HepG2 (cell line): Measurements from ENCODE around the gene PLCB1. TPM values are rescaled to one million over a fixed set of nuclear protein-coding genes. Genes with fewer than 3 reads are reported as not detected.

ENCODE experiments used
- ARID5B ChIP-seq: IDR thresholded peaks from 2 replicates; pipeline ENCODE4 v1.4.0; 2020; ENCODE audit warnings: mild to moderate bottlenecking, missing genetic modification reagents
- BRCA1 ChIP-seq: sonication (generic); formaldehyde crosslinking; IDR thresholded peaks from 2 replicates; pipeline ENCODE4 v1.4.0; 2020; ENCODE audit warnings: missing genetic modification reagents
- GFI1 ChIP-seq: sonication (generic); formaldehyde crosslinking; IDR thresholded peaks from 2 replicates; pipeline ENCODE4 v1.5.0; 2020; ENCODE audit warnings: missing genetic modification reagents, mild to moderate bottlenecking, borderline replicate concordance
- HDAC6 ChIP-seq: fragments of 200-600 bp; sonication (generic); IDR thresholded peaks from 2 replicates; pipeline ENCODE4 v1.7.0; 2017; ENCODE audit warnings: mild to moderate bottlenecking, antibody characterized with exemption, low read length, low read depth
- HNF4G ChIP-seq, 2 experiments: sonication (generic) in 1 of 2; formaldehyde crosslinking in 1 of 2; IDR thresholded peaks; 2 replicates each; pipeline versions ENCODE4 v1.4.0 to v1.6.1; 2011 to 2020; ENCODE audit warnings: borderline replicate concordance in 2 of 2, low read depth in 2 of 2, mild to moderate bottlenecking in 2 of 2, low read length in 1 of 2, missing genetic modification reagents in 1 of 2, moderate library complexity in 1 of 2
- MAFF ChIP-seq: IDR thresholded peaks from 2 replicates; pipeline ENCODE4 v1.6.1; 2011; ENCODE audit warnings: low read depth, low read length, improper control_type of control experiment
- MLX ChIP-seq: IDR thresholded peaks from 2 replicates; pipeline ENCODE4 v1.6.1; 2016
- MTERF4 ChIP-seq: sonication (generic); formaldehyde crosslinking; IDR thresholded peaks from 2 replicates; pipeline ENCODE4 v1.8.0; 2023; ENCODE audit warnings: mild to moderate bottlenecking, missing genetic modification reagents
- NCOR1 ChIP-seq: fragments of 200-600 bp; sonication (generic); IDR thresholded peaks from 2 replicates; pipeline ENCODE4 v1.7.0; 2017; ENCODE audit warnings: antibody characterized with exemption, low read length, borderline replicate concordance
- NFKB2 ChIP-seq: sonication (generic); formaldehyde crosslinking; IDR thresholded peaks from 2 replicates; pipeline ENCODE4 v1.4.0; 2020; ENCODE audit warnings: missing genetic modification reagents, borderline replicate concordance
- NR2F2 ChIP-seq: IDR thresholded peaks from 2 replicates; pipeline ENCODE4 v1.6.1; 2012; ENCODE audit warnings: low read depth, inconsistent platforms, borderline replicate concordance
- NR2F6 ChIP-seq, 2 experiments: IDR thresholded peaks; 2 replicates each; pipeline ENCODE4 v1.6.1; 2016; ENCODE audit warnings: antibody characterized with exemption in 1 of 2, mild to moderate bottlenecking in 1 of 2
- PHF20 ChIP-seq: sonication (generic); formaldehyde crosslinking; IDR thresholded peaks from 2 replicates; pipeline ENCODE4 v1.5.0; 2020; ENCODE audit warnings: mild to moderate bottlenecking, missing genetic modification reagents
- RAD21 ChIP-seq: fragments of 450-650 bp; formaldehyde crosslinking; IDR thresholded peaks from 2 replicates; pipeline ENCODE4 v1.5.0; 2020; ENCODE audit warnings: mild to moderate bottlenecking
- RARA ChIP-seq: IDR thresholded peaks from 2 replicates; pipeline ENCODE4 v1.6.1; 2016; ENCODE audit warnings: missing genetic modification reagents, missing compliant biosample characterization
- SUZ12 ChIP-seq: fragments of 150-350 bp; IDR thresholded peaks from 2 replicates; pipeline ENCODE4 v1.6.1; 2014; ENCODE audit warnings: low read depth, low read length
- ZFP36L1 ChIP-seq: sonication (generic); formaldehyde crosslinking; IDR thresholded peaks from 2 replicates; pipeline ENCODE4 v1.8.0; 2022; ENCODE audit warnings: mild to moderate bottlenecking, missing genetic modification reagents, moderate library complexity
- ZMYM4 ChIP-seq: sonication (generic); formaldehyde crosslinking; IDR thresholded peaks from 2 replicates; pipeline ENCODE4 v1.8.1; 2023; ENCODE audit warnings: mild to moderate bottlenecking, missing genetic modification reagents
- ZNF20 ChIP-seq: sonication (generic); formaldehyde crosslinking; IDR thresholded peaks from 2 replicates; pipeline ENCODE4 v1.4.0; 2020; ENCODE audit warnings: mild to moderate bottlenecking, moderate library complexity, missing genetic modification reagents
- ZNF331 ChIP-seq: sonication (generic); formaldehyde crosslinking; IDR thresholded peaks from 2 replicates; pipeline ENCODE4 v1.4.0; 2020; ENCODE audit warnings: missing genetic modification reagents
- ZNF512B ChIP-seq: sonication (generic); formaldehyde crosslinking; IDR thresholded peaks from 2 replicates; pipeline ENCODE4 v1.5.1; 2020; ENCODE audit warnings: missing genetic modification reagents, mild to moderate bottlenecking, borderline replicate concordance
- ZNF614 ChIP-seq: IDR thresholded peaks from 2 replicates; pipeline ENCODE4 v1.6.1; 2018; ENCODE audit warnings: missing biosample characterization, missing genetic modification reagents, inconsistent platforms, borderline replicate concordance
- ZNF761 ChIP-seq: sonication (generic); formaldehyde crosslinking; conservative IDR thresholded peaks from 2 replicates; pipeline ENCODE4 v1.4.0; 2020; ENCODE audit warnings: mild to moderate bottlenecking, missing genetic modification reagents
- polyA plus RNA-seq, 8 experiments: library from polyadenylated mRNA; depleted of rRNA in 3 of 8; stranded (reverse) in 7 of 8; unstranded in 1 of 8; fragments of >200 nt; fragmentation: Illumina TruSeq in 4 of 8; extraction: Trizol in 4 of 8; gene quantifications; 2 replicates each; pipeline versions ENCODE4 v1.2.1 to v1.2.3, GENCODE V29; 2011 to 2016; ENCODE audit warnings: low read depth in 4 of 8, missing spikeins in 1 of 8, mixed read lengths in 1 of 8; ENCODE audit not compliant: insufficient read depth in 1 of 8
- total RNA-seq, 5 experiments: library from RNA; depleted of rRNA; stranded (reverse); fragments of >200 nt; fragmentation: Illumina TruSeq; extraction: Trizol; gene quantifications; 2 replicates each; pipeline ENCODE4 v1.2.3, GENCODE V29; 2016; ENCODE audit warnings: low read depth in 1 of 5

Gene PLCB1
- total and polyA plus RNA-seq, 2 of the 13 experiments (the other 11 are each of a cell fraction or from before 2014, with no cell fraction given) = 42.4 to 55.9 TPM

GRCh38 chr20:8335059-8335458 is 203.0 kb downstream of the PLCB1 start (continued):
- TF ChIP-seq ZFP36L1 (CRISPR knock-in tag) (no peak), ZNF20 (no peak), MAFF (no peak), RARA (CRISPR knock-in tag) (peak; percentile 86), NR2F6 (IDR thresholded peaks at IDR 0.05) (peak; percentile 48; the same call in 1 of the 2 replicates), NR2F6 (CRISPR knock-in tag; IDR thresholded peaks at IDR 0.05) (peak; percentile 67; the same call in 1 of the 2 replicates), PHF20 (CRISPR knock-in tag) (no peak), ZNF761 (no peak), ZMYM4 (CRISPR knock-in tag) (peak; percentile 53), HDAC6 (no peak), NFKB2 (CRISPR knock-in tag) (no peak), SUZ12 (no peak), ZNF512B (CRISPR knock-in tag) (no peak), ZNF614 (CRISPR knock-in tag) (no peak), MTERF4 (CRISPR knock-in tag) (no peak), NCOR1 (0 out of 2 replicates have a peak, but pooled peaks have one; percentile 55), NR2F2 (0 out of 2 replicates have a peak, but pooled peaks have one; percentile 43), GFI1 (no peak), BRCA1 (no peak), ARID5B (peak; percentile 65), MLX (no peak), ZNF331 (no peak), RAD21 (no peak), HNF4G (IDR thresholded peaks at IDR 0.05; ENCODE audit: borderline replicate concordance, low read depth, low read length) (0 out of 2 replicates have a peak, but pooled peaks have one; percentile 34), HNF4G (CRISPR knock-in tag; IDR thresholded peaks at IDR 0.05; ENCODE audit: borderline replicate concordance, low read depth) (no peak)
